ENCODE results near the gene LIMCH1.

LIMCH1 gene

GRCh38 chr4:41643331-41643730 is 105.4 kb downstream of the LIMCH1 start:
- Histone ChIP-seq H3K9ac (ENCODE audit: low read depth, low read length, poor library complexity) (no peak overlapping the region), H4K91ac (ENCODE audit: low read depth, low read length, poor library complexity) (no peak overlapping the region), H2BK5ac (ENCODE audit: low read length) (no peak overlapping the region), H3K23ac (ENCODE audit: low read depth, low read length, poor library complexity) (no peak overlapping the region), H3K14ac (ENCODE audit: low read length) (no peak overlapping the region), H3K27me3 (ENCODE audit: control insufficient read depth in 3 of 3, insufficient read depth in 3 of 3, low read depth in 1 of 3, low read length in 3 of 3) (no peaks in the 10 kb centered on the region), H3K27ac (replicated peaks; ENCODE audit: low read length) (no peak overlapping the region), H2BK15ac (ENCODE audit: low read length) (no peak overlapping the region), H4K8ac (ENCODE audit: low read depth, low read length) (no peak overlapping the region), H2AK5ac (ENCODE audit: low read depth, low read length) (no peak overlapping the region), H3K79me1 (ENCODE audit: low read depth, low read length) (no peaks in the 10 kb centered on the region), H2BK12ac (ENCODE audit: low read length) (no peak overlapping the region), H3K36me3 (replicated peaks in 1 of 2; ENCODE audit: control insufficient read depth in 2 of 2, insufficient read depth in 2 of 2, low read length in 2 of 2) (peaks cover 2 to 28% of the 10 kb centered on the region in 2 donors), H3K18ac (ENCODE audit: low read length) (no peak overlapping the region), H3K4me1 (ENCODE audit: control insufficient read depth in 2 of 2, insufficient read depth in 1 of 2, low read depth in 1 of 2, low read length in 2 of 2) (peaks cover 11 to 14% of the 10 kb centered on the region in 2 donors), H3K9me3 (replicated peaks in 1 of 2; ENCODE audit: control insufficient read depth in 2 of 2, insufficient read depth in 1 of 2, low read depth in 1 of 2, low read length in 2 of 2) (peaks cover 0 to 2% of the 10 kb centered on the region in 2 donors), H2BK120ac (ENCODE audit: low read depth, low read length) (no peak overlapping the region), H3K4ac (ENCODE audit: low read length) (no peak overlapping the region), H2AFZ (ENCODE audit: low read length) (no peak overlapping the region), H3K4me3 (ENCODE audit: low read length in 2 of 2) (no peak overlapping the region), H3K4me2 (ENCODE audit: insufficient read depth, low read length, poor library complexity, severe bottlenecking) (no peak overlapping the region)
- DNase-seq (ENCODE audit: low spot score), result no peak

- H3K14ac ChIP-seq (ENCODE audit: low read length), result no peak overlapping the region
- H4K8ac ChIP-seq (ENCODE audit: low read depth, low read length), result no peak overlapping the region
- H2BK12ac ChIP-seq (ENCODE audit: low read length), result no peak overlapping the region
- no peak overlapping the region for H3K27ac ChIP-seq (replicated peaks; ENCODE audit: low read length)
- peak; percentile 81 for DNase-seq (ENCODE audit: low spot score)
- H2AFZ ChIP-seq (ENCODE audit: low read length), result no peak overlapping the region
- H2BK15ac ChIP-seq (ENCODE audit: low read length), result no peak overlapping the region
- no peak overlapping the region for H3K4ac ChIP-seq (ENCODE audit: low read length)
- no peak overlapping the region for H3K4me3 ChIP-seq (ENCODE audit: low read length in 2 of 2)
- no peak overlapping the region for H3K23ac ChIP-seq (ENCODE audit: low read depth, low read length, poor library complexity)
- H3K18ac ChIP-seq (ENCODE audit: low read length), result peak overlapping the region; percentile 94
- H3K79me1 ChIP-seq (ENCODE audit: low read depth, low read length), result no peaks in the 10 kb centered on the region
- peak overlapping the region; percentile 29 for H3K4me2 ChIP-seq (ENCODE audit: insufficient read depth, low read length, poor library complexity, severe bottlenecking)
- no peak overlapping the region for H2BK120ac ChIP-seq (ENCODE audit: low read depth, low read length)
- no peak overlapping the region for H4K91ac ChIP-seq (ENCODE audit: low read depth, low read length, poor library complexity)
- no CpG with 5 or more reads among the region's 41 CpGs for WGBS, 2 donors (ENCODE audit: extremely low coverage in 2 of 2, insufficient read length in 2 of 2, insufficient replicate concordance in 1 of 2)
- peaks cover 3 to 9% of the 10 kb centered on the region in 2 donors for H3K4me1 ChIP-seq (ENCODE audit: control insufficient read depth in 2 of 2, insufficient read depth in 1 of 2, low read depth in 1 of 2, low read length in 2 of 2)
- H2AK5ac ChIP-seq (ENCODE audit: low read depth, low read length), result no peak overlapping the region
- no peaks in the 10 kb centered on the region for H3K27me3 ChIP-seq (ENCODE audit: control insufficient read depth in 3 of 3, insufficient read depth in 3 of 3, low read depth in 1 of 3, low read length in 3 of 3)
- peaks cover 2 to 30% of the 10 kb centered on the region in 2 donors for H3K36me3 ChIP-seq (replicated peaks in 1 of 2; ENCODE audit: control insufficient read depth in 2 of 2, insufficient read depth in 2 of 2, low read length in 2 of 2)
- H3K9ac ChIP-seq (ENCODE audit: low read depth, low read length, poor library complexity), result no peak overlapping the region
- no peak overlapping the region for H2BK5ac ChIP-seq (ENCODE audit: low read length)
- H3K9me3 ChIP-seq (replicated peaks in 1 of 2; ENCODE audit: control insufficient read depth in 2 of 2, insufficient read depth in 1 of 2, low read depth in 1 of 2, low read length in 2 of 2), result peaks cover 0 to 2% of the 10 kb centered on the region in 2 donors
These were observed 106.4 kb downstream of the LIMCH1 start for GRCh38 chr4:41644288-41644914.

GRCh38 chr4:41644915-41645295 is 106.9 kb downstream of the LIMCH1 start:
- H2AK5ac ChIP-seq (ENCODE audit: low read depth, low read length), result no peak overlapping the region
- no peak overlapping the region for H3K27ac ChIP-seq (replicated peaks; ENCODE audit: low read length)
- WGBS, 2 donors (ENCODE audit: extremely low coverage in 2 of 2, insufficient read length in 2 of 2, insufficient replicate concordance in 1 of 2), result no CpG with 5 or more reads among the region's 6 CpGs
- no peak overlapping the region for H4K91ac ChIP-seq (ENCODE audit: low read depth, low read length, poor library complexity)
- DNase-seq (ENCODE audit: low spot score), result peak; percentile 30
- H2BK120ac ChIP-seq (ENCODE audit: low read depth, low read length), result no peak overlapping the region
- no peak overlapping the region for H3K4me2 ChIP-seq (ENCODE audit: insufficient read depth, low read length, poor library complexity, severe bottlenecking)
- H3K9ac ChIP-seq (ENCODE audit: low read depth, low read length, poor library complexity), result no peak overlapping the region
- peaks cover 3 to 9% of the 10 kb centered on the region in 2 donors for H3K4me1 ChIP-seq (ENCODE audit: control insufficient read depth in 2 of 2, insufficient read depth in 1 of 2, low read depth in 1 of 2, low read length in 2 of 2)
- H3K4ac ChIP-seq (ENCODE audit: low read length), result no peak overlapping the region
- H3K36me3 ChIP-seq (replicated peaks in 1 of 2; ENCODE audit: control insufficient read depth in 2 of 2, insufficient read depth in 2 of 2, low read length in 2 of 2), result peaks cover 2 to 30% of the 10 kb centered on the region in 2 donors
- no peak overlapping the region for H4K8ac ChIP-seq (ENCODE audit: low read depth, low read length)
- H3K23ac ChIP-seq (ENCODE audit: low read depth, low read length, poor library complexity), result no peak overlapping the region
- no peaks in the 10 kb centered on the region for H3K27me3 ChIP-seq (ENCODE audit: control insufficient read depth in 3 of 3, insufficient read depth in 3 of 3, low read depth in 1 of 3, low read length in 3 of 3)
- no peak overlapping the region for H3K4me3 ChIP-seq (ENCODE audit: low read length in 2 of 2)
- no peak overlapping the region for H3K18ac ChIP-seq (ENCODE audit: low read length)
- no peak overlapping the region for H3K14ac ChIP-seq (ENCODE audit: low read length)
- peaks cover 0 to 2% of the 10 kb centered on the region in 2 donors for H3K9me3 ChIP-seq (replicated peaks in 1 of 2; ENCODE audit: control insufficient read depth in 2 of 2, insufficient read depth in 1 of 2, low read depth in 1 of 2, low read length in 2 of 2)
- H2BK15ac ChIP-seq (ENCODE audit: low read length), result no peak overlapping the region
- no peaks in the 10 kb centered on the region for H3K79me1 ChIP-seq (ENCODE audit: low read depth, low read length)
- H2AFZ ChIP-seq (ENCODE audit: low read length), result no peak overlapping the region
- H2BK12ac ChIP-seq (ENCODE audit: low read length), result no peak overlapping the region
- H2BK5ac ChIP-seq (ENCODE audit: low read length), result no peak overlapping the region

- Histone ChIP-seq H3K27me3 (ENCODE audit: control insufficient read depth in 3 of 3, insufficient read depth in 3 of 3, low read depth in 1 of 3, low read length in 3 of 3) (no peaks in the 10 kb centered on the region), H3K27ac (replicated peaks; ENCODE audit: low read length) (no peak overlapping the region)
These were observed 107.9 kb downstream of the LIMCH1 start for GRCh38 chr4:41645728-41646390.

More at GRCh38 chr4:41645728-41646390, 107.9 kb downstream of the LIMCH1 start:
- Histone ChIP-seq H3K18ac (ENCODE audit: low read length) (no peak overlapping the region), H3K14ac (ENCODE audit: low read length) (no peak overlapping the region), H2BK12ac (ENCODE audit: low read length) (no peak overlapping the region), H3K4me2 (ENCODE audit: insufficient read depth, low read length, poor library complexity, severe bottlenecking) (no peak overlapping the region), H3K9me3 (replicated peaks in 1 of 2; ENCODE audit: control insufficient read depth in 2 of 2, insufficient read depth in 1 of 2, low read depth in 1 of 2, low read length in 2 of 2) (peaks cover 0 to 2% of the 10 kb centered on the region in 2 donors), H3K36me3 (replicated peaks in 1 of 2; ENCODE audit: control insufficient read depth in 2 of 2, insufficient read depth in 2 of 2, low read length in 2 of 2) (peaks cover 3 to 35% of the 10 kb centered on the region in 2 donors), H3K4me1 (ENCODE audit: control insufficient read depth in 2 of 2, insufficient read depth in 1 of 2, low read depth in 1 of 2, low read length in 2 of 2) (peaks cover 3 to 9% of the 10 kb centered on the region in 2 donors), H3K9ac (ENCODE audit: low read depth, low read length, poor library complexity) (no peak overlapping the region), H2BK120ac (ENCODE audit: low read depth, low read length) (no peak overlapping the region), H3K23ac (ENCODE audit: low read depth, low read length, poor library complexity) (no peak overlapping the region), H3K79me1 (ENCODE audit: low read depth, low read length) (no peaks in the 10 kb centered on the region), H4K8ac (ENCODE audit: low read depth, low read length) (no peak overlapping the region), H2BK5ac (ENCODE audit: low read length) (no peak overlapping the region), H3K4me3 (ENCODE audit: low read length in 2 of 2) (no peak overlapping the region), H2AK5ac (ENCODE audit: low read depth, low read length) (no peak overlapping the region), H2BK15ac (ENCODE audit: low read length) (no peak overlapping the region), H3K4ac (ENCODE audit: low read length) (no peak overlapping the region), H4K91ac (ENCODE audit: low read depth, low read length, poor library complexity) (no peak overlapping the region), H2AFZ (ENCODE audit: low read length) (no peak overlapping the region)
- no CpG with 5 or more reads among the region's 5 CpGs for WGBS, 2 donors (ENCODE audit: extremely low coverage in 2 of 2, insufficient read length in 2 of 2, insufficient replicate concordance in 1 of 2)
- DNase-seq (ENCODE audit: low spot score), result no peak
